A673 (cell line): ENCODE results near the gene AIFM2. TPM values are rescaled to one million over a fixed set of nuclear protein-coding genes. Genes with fewer than 3 reads are reported as not detected.

Source experiments
- BruUV-seq: library from RNA; stranded (reverse); fragments of 400-500 nt; replicated peaks from 2 replicates; lab custom pipeline; 2021; lab: Mats Ljungman, UMichigan
- CTCF ChIA-PET: fragments of 300-600 bp; sonication (Branson Sonifier 250); formaldehyde crosslinking; loops from one replicate; lab custom pipeline; 2022; ENCODE audit warnings: antibody characterized with exemption; lab: Charles Lee
- POLR2A ChIA-PET: fragments of 300-600 bp; sonication (Branson Sonifier 250); formaldehyde crosslinking; loops from one replicate; lab custom pipeline; 2022; ENCODE audit warnings: antibody characterized with exemption; ENCODE audit not compliant: low non-redundant PET; lab: Charles Lee
- DNase-seq: peaks from one replicate; pipeline ENCODE4 v3.0.0-alpha.2; 2015; ENCODE audit warnings: low spot score
- H3K27ac ChIP-seq: fragments of 200-600 bp; sonication (generic); 2 replicates; pipeline ENCODE4 v1.5.1; 2016; ENCODE audit warnings: mixed run types, low read depth, mild to moderate bottlenecking, mixed read lengths, antibody characterized with exemption, low read length; ENCODE audit not compliant: poor library complexity, severe bottlenecking
- H3K27me3 ChIP-seq: fragments of 200-600 bp; sonication (generic); replicated peaks from 2 replicates; pipeline ENCODE4 v1.6.1; 2017; ENCODE audit warnings: mixed run types, low read depth, mild to moderate bottlenecking, mixed read lengths, antibody characterized with exemption, low read length; ENCODE audit not compliant: insufficient read depth, poor library complexity
- H3K36me3 ChIP-seq: fragments of 200-600 bp; sonication (generic); 2 replicates; pipeline ENCODE4 v1.6.1; 2016; ENCODE audit warnings: mixed run types, mild to moderate bottlenecking, mixed read lengths, antibody characterized with exemption, low read length; ENCODE audit not compliant: insufficient read depth, poor library complexity, severe bottlenecking
- H3K4me1 ChIP-seq: fragments of 200-600 bp; sonication (generic); 2 replicates; pipeline ENCODE4 v1.6.1; 2017; ENCODE audit warnings: mixed run types, mild to moderate bottlenecking, mixed read lengths, antibody characterized with exemption, low read length; ENCODE audit not compliant: insufficient read depth, poor library complexity, severe bottlenecking
- H3K4me3 ChIP-seq: fragments of 200-600 bp; sonication (generic); 2 replicates; pipeline ENCODE4 v1.5.1; 2016; ENCODE audit warnings: low read depth, mixed run types, mild to moderate bottlenecking, mixed read lengths, low read length; ENCODE audit not compliant: poor library complexity, severe bottlenecking
- H3K9me3 ChIP-seq: fragments of 200-600 bp; sonication (generic); 2 replicates; pipeline ENCODE4 v1.6.1; 2016; ENCODE audit warnings: mixed run types, low read depth, mild to moderate bottlenecking, mixed read lengths, antibody characterized with exemption, low read length; ENCODE audit not compliant: poor library complexity, severe bottlenecking
- EZH2 ChIP-seq: fragments of 200-600 bp; sonication (generic); IDR thresholded peaks from 2 replicates; pipeline ENCODE4 v1.6.1; 2017; ENCODE audit warnings: borderline replicate concordance, low read depth, mild to moderate bottlenecking, mixed read lengths, antibody characterized with exemption, low read length; ENCODE audit not compliant: poor library complexity, severe bottlenecking
- intact Hi-C: fragments of 100-400 bp; cut with micrococcal nuclease; formaldehyde crosslinking; loops from one replicate; pipeline ENCODE4 v1.10.0; 2022; ENCODE audit not compliant: unreplicated experiment
- total RNA-seq: library from RNA; stranded (reverse); gene quantifications from 2 replicates; pipeline ENCODE4 v1.2.3, GENCODE V29; 2021
- TF ChIP-seq, protein P1 (sequence below): fragments of 300-800, 200-600 bp; sonication (generic); conservative IDR thresholded peaks from 2 replicates; pipeline ENCODE4 v1.5.1; 2017; ENCODE audit warnings: low read depth, mild to moderate bottlenecking, antibody characterized with exemption, low read length, moderate library complexity, mixed read lengths

Gene AIFM2
- total RNA-seq, 1 experiment from 2014 or later, result 4.3 TPM

DNA sequence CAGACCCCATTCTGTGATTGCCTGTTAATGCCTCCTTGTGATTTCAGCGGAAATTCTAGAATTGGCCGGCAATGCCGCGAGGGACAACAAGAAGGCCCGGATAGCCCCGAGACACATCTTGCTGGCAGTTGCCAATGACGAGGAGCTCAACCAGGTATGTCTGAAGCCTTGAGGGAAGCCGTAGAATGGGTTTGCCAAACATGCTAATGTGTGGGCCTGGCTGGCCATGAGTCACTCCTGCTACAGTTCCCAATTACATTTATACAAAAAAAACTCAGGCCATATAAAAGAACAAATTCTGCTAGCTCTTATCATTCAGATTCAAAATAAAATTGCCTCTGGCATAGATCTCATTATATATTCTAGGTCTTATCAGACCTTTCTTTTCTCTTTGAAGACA, 42.6 kb downstream of the AIFM2 start:
- DNase-seq, result no peak
- intact Hi-C loops, result no loop called here
- Histone ChIP-seq H3K4me3 (no peak overlapping the region), H3K27ac (peak overlapping the region; percentile 25), H3K9me3 (no peaks in the 10 kb centered on the region), H3K4me1 (peaks cover 5% of the 10 kb centered on the region), H3K27me3 (no peaks in the 10 kb centered on the region), H3K36me3 (peaks cover 89% of the 10 kb centered on the region)
- ChIA-PET CTCF (no interaction called here), POLR2A (no interaction called here)
- no TSS peak for BruUV-seq
- TF ChIP-seq, protein P1, sequence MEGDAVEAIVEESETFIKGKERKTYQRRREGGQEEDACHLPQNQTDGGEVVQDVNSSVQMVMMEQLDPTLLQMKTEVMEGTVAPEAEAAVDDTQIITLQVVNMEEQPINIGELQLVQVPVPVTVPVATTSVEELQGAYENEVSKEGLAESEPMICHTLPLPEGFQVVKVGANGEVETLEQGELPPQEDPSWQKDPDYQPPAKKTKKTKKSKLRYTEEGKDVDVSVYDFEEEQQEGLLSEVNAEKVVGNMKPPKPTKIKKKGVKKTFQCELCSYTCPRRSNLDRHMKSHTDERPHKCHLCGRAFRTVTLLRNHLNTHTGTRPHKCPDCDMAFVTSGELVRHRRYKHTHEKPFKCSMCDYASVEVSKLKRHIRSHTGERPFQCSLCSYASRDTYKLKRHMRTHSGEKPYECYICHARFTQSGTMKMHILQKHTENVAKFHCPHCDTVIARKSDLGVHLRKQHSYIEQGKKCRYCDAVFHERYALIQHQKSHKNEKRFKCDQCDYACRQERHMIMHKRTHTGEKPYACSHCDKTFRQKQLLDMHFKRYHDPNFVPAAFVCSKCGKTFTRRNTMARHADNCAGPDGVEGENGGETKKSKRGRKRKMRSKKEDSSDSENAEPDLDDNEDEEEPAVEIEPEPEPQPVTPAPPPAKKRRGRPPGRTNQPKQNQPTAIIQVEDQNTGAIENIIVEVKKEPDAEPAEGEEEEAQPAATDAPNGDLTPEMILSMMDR, result no peak
- TF ChIP-seq EZH2, result no peak

DNA sequence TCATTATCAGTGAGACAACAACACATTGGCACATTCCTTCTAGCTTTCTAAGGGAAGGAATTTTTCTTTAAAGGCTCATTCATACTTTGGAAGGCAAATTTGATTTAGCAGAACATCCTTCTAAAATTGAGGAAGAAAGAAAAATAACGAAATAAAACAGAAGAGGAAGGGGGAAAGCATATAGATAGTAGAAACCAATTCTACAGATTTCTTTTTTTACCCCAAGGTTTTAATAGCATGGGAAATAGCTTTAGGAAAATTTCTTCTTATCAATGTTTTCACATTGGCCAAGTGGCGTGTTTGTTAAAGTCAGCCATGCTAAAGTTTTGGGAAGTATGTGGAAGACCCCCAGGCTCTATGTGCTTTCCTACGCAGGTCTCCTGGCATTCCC, 44.3 kb downstream of the AIFM2 start:
- H3K36me3 ChIP-seq, result peaks cover 77% of the 10 kb centered on the region
- intact Hi-C loops, result no loop called here
- H3K27ac ChIP-seq, result peak overlapping the region; percentile 4
- no TSS peak for BruUV-seq
- ChIA-PET POLR2A (no interaction called here), CTCF (no interaction called here)
- H3K27me3 ChIP-seq, result no peaks in the 10 kb centered on the region
- no peak for DNase-seq
- TF ChIP-seq, protein P1, result no peak
- TF ChIP-seq EZH2, result no peak
- H3K4me1 ChIP-seq, result peaks cover 5% of the 10 kb centered on the region
- no peaks in the 10 kb centered on the region for H3K9me3 ChIP-seq
- H3K4me3 ChIP-seq, result no peak overlapping the region

DNA sequence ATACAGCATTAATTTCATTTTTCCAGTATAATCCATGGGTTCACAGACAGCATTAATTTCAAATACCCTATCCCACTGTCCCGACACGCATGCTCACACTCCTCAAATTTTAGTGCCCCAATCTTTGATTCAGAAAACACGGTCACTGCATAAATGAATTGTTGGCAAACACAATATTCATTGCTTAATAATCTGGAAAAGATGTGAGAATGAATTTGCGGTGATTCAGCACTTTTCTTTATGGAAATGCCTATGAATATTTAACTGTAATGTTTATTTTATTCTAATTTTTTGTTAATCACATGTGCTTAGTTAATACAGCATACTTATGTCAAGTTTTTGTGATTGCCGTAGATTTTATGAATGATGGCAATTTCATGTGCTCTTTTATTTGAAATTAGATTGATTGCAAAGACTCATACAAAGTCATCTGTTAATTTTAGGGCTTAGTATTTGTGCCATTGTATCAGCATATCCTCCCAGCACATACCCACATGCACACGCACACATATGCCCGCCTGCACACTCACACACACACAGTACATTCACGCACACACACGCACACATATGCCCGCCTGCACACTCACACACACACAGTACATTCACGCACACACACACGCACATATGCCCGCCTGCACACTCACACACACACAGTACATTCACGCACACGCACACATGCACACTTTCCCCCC, 44.9 kb downstream of the AIFM2 start:
- CTCF ChIA-PET, result no interaction called here
- no peak for DNase-seq
- no peak for TF ChIP-seq EZH2
- TF ChIP-seq, protein P1, result no peak
- peak overlapping the region; percentile 4 for H3K27ac ChIP-seq
- no peaks in the 10 kb centered on the region for H3K27me3 ChIP-seq
- intact Hi-C loops, result no loop called here
- H3K4me3 ChIP-seq, result no peak overlapping the region
- no TSS peak for BruUV-seq
- H3K36me3 ChIP-seq, result peaks cover 77% of the 10 kb centered on the region
- POLR2A ChIA-PET, result no interaction called here
- no peaks in the 10 kb centered on the region for H3K9me3 ChIP-seq
- H3K4me1 ChIP-seq, result peaks cover 5% of the 10 kb centered on the region
